Right atrium auricular region (tissue), 2 donors: ENCODE data around the gene HNRNPD. TPM values are rescaled to one million over a fixed set of nuclear protein-coding genes. Genes with fewer than 3 reads are reported as not detected.
"Not testable (repeated sequence)": the region's sequence is repeated elsewhere in the genome, so short reads cannot be mapped to it uniquely, and the experiment has no call there.

ENCODE experiments used
- DNase-seq: peaks from one replicate; pipeline ENCODE4 v3.0.0-alpha.2; 2019; ENCODE audit warnings: low spot score
- H3K27ac ChIP-seq, 2 donors: fragments of 200-600 bp; sonication (generic); 1 replicate in 1 of 2; 2 replicates in 1 of 2; pipeline ENCODE4 v1.5.1; 2016 to 2019
- H3K27me3 ChIP-seq, 2 donors: fragments of 200-600 bp; sonication (generic); one replicate each; pipeline versions ENCODE4 v1.5.1 to v1.6.0; 2017 to 2019
- H3K36me3 ChIP-seq: fragments of 200-600 bp; sonication (generic); one replicate; pipeline ENCODE4 v1.5.1; 2016
- H3K4me1 ChIP-seq, 2 donors: fragments of 200-600 bp; sonication (generic); one replicate each; pipeline versions ENCODE4 v1.5.1 to v1.6.0; 2017 to 2019
- H3K4me3 ChIP-seq, 2 donors: fragments of 200-600 bp; sonication (generic); 1 replicate in 1 of 2; 2 replicates in 1 of 2; pipeline ENCODE4 v1.5.1; 2017 to 2019; ENCODE audit warnings: mild to moderate bottlenecking in 1 of 2, moderate library complexity in 1 of 2
- H3K9me3 ChIP-seq, 2 donors: fragments of 200-600 bp; sonication (generic); one replicate each; pipeline ENCODE4 v1.5.1; 2019
- total RNA-seq, 2 donors: library from RNA; depleted of rRNA; stranded (reverse); fragments of >200 nt; gene quantifications; one replicate each; pipeline ENCODE4 v1.1.0, GENCODE V29; 2016
- TF ChIP-seq, protein P1 (sequence below), 2 donors: fragments of 200-600 bp; sonication (generic); IDR thresholded peaks; one replicate each; pipeline ENCODE4 v1.5.1; 2019; ENCODE audit warnings: antibody characterized with exemption in 2 of 2

The HNRNPD gene, protein sequence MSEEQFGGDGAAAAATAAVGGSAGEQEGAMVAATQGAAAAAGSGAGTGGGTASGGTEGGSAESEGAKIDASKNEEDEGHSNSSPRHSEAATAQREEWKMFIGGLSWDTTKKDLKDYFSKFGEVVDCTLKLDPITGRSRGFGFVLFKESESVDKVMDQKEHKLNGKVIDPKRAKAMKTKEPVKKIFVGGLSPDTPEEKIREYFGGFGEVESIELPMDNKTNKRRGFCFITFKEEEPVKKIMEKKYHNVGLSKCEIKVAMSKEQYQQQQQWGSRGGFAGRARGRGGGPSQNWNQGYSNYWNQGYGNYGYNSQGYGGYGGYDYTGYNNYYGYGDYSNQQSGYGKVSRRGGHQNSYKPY
- total RNA-seq: 10 to 100 TPM; 45.7 to 48.7 TPM

DNA sequence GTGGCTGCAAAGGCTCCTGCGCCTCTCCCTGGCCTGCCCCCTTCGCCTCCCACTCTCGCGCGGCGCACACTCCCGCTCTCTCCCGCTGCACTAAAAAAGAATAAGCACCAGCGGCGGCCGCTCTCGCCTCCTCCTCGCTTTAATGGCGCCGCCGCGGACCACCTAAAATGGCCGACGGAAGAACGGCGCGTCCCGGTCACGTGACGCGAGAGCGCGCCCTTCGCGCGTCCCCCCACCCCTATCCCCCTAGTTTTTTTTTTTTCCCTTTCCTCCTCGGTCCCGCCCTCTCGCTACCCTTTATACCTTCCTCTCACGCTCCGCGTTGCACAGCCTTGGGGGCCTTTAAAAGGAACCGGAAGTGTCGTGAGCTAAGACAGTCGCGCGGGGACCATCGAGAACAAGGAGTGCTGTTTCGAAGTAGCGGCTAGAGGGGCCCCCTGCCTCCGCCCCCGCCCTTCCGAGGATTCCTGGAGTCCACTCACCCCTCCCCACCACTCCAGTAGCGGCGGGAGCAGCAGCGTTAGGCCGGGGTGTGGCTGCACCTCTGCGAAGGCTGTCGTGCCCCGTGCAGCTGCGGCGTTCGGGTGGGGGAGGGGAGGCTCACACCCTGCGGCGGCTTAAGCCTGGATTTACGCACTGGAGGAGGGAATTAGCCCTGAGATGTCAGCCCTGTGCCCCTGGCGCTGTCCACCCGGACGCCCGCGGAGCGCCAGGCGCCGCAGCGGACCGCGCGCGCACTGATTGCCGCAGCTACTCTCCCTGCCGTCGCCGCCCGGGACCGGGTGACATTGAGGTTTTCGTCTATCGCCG is at the start of gene HNRNPD:
TSS of gene HNRNPD (minus strand) at position 176 of the 810 bp plus-strand sequence. CDS start 313 bp downstream, outside the sequence.
- Histone ChIP-seq H3K4me1 (peaks cover 0 to 51% of the 10 kb centered on the region in 2 donors), H3K27me3 (no peaks in the 10 kb centered on the region), H3K4me3 (peak within 1 kb of the TSS; percentile 99), H3K36me3 (no peaks in the 10 kb centered on the region), H3K9me3 (no peaks in the 10 kb centered on the region), H3K27ac (peak within 1 kb of the TSS; percentile 100)
- TF ChIP-seq, protein P1, sequence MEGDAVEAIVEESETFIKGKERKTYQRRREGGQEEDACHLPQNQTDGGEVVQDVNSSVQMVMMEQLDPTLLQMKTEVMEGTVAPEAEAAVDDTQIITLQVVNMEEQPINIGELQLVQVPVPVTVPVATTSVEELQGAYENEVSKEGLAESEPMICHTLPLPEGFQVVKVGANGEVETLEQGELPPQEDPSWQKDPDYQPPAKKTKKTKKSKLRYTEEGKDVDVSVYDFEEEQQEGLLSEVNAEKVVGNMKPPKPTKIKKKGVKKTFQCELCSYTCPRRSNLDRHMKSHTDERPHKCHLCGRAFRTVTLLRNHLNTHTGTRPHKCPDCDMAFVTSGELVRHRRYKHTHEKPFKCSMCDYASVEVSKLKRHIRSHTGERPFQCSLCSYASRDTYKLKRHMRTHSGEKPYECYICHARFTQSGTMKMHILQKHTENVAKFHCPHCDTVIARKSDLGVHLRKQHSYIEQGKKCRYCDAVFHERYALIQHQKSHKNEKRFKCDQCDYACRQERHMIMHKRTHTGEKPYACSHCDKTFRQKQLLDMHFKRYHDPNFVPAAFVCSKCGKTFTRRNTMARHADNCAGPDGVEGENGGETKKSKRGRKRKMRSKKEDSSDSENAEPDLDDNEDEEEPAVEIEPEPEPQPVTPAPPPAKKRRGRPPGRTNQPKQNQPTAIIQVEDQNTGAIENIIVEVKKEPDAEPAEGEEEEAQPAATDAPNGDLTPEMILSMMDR (IDR thresholded peaks at IDR 0.05): no peak
- DNase-seq: peak; percentile 99

DNA sequence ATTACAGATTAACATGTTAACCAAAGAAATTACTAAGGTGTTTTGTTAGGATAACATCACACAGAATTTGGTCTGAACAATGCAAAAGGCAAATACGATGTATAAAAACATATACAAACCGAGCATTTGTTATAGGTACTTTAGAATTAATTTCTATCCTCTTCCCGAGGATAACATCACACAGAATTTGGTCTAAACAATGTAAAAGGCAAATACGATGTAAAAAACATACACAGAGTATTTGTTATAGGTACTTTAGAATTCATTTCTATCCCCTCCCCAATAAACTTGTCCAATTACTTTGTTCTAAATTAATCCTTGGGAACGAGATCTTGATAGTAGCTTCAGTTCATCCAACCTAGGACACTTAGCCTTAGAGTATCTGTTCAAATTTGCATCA is 48.8 kb upstream of the HNRNPD start:
- peaks cover 51% of the 10 kb centered on the region for H3K36me3 ChIP-seq
- TF ChIP-seq, protein P1 (IDR thresholded peaks at IDR 0.05): no peak

DNA sequence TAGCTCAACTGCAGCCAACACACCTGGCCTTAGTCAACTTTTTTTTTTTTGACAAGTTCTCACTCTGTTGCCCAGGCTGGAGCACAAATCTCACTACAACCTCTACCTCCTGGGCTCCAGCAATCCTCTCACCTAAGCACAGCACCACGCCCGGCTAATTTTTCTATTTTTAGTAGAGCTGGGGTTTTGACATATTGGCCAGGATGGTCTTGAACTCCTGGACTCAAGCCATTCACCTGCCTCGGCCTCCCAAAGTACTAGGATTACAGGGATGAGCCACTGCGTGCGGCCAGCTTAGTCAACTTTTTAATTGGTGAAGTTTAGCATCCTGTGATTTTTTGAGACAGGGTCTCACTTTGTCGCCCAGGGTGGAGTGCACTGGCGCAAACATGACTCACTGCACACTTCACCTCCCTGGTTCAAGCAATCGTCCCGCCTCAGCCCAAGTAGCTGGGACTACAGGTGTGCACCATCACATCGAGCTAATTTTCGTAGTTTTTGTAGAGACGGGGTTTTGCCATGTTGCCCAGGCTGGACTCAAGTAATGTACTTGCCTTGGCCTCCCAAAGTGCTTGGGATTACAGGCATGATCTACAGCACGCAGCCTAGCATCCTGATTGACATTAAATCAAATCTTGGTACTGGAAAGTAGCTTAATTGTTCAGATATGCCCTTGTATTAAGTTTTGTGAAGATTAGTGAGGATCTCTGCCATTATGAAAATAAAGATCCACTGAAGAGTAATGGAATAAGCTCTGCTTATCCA is 48.2 kb upstream of the HNRNPD start:
- H3K4me1 ChIP-seq: peaks cover 0 to 9% of the 10 kb centered on the region in 2 donors
- H3K27ac ChIP-seq: no peak overlapping the region
- TF ChIP-seq, protein P1 (IDR thresholded peaks at IDR 0.05): no peak
- DNase-seq: no peak
- H3K27me3 ChIP-seq: no peaks in the 10 kb centered on the region
- no peak overlapping the region for H3K4me3 ChIP-seq
- no peaks in the 10 kb centered on the region for H3K9me3 ChIP-seq
- peaks cover 45% of the 10 kb centered on the region for H3K36me3 ChIP-seq

More for the DNA sequence above, 48.8 kb upstream of the HNRNPD start:
- H3K9me3 ChIP-seq: no peaks in the 10 kb centered on the region
- peaks cover 0 to 16% of the 10 kb centered on the region in 2 donors for H3K4me1 ChIP-seq
- no peak overlapping the region for H3K4me3 ChIP-seq
- DNase-seq: no peak
- H3K27ac ChIP-seq: no peak overlapping the region
- no peaks in the 10 kb centered on the region for H3K27me3 ChIP-seq

DNA sequence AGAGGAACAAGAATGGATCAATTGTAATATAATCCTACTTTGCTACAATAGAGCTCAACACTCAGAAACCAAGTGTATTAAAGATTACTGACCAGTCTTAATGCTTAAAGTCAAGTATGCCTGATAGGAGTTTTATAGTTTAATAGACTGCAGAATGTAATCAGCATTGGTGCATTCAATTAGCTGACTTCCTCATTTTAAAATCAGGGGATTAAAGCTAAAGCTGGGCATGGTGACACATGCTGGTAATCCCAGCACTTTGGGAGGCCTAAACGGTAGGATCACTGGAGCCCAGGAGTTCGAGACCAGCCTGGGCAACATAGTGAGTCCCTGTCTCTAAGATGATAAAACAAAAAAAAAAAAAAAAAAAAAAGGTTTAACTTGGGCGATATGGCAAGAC is 45.7 kb upstream of the HNRNPD start:
- no peak for DNase-seq
- TF ChIP-seq, protein P1 (IDR thresholded peaks at IDR 0.05): no peak
- H3K36me3 ChIP-seq: peaks cover 19% of the 10 kb centered on the region
- no peak overlapping the region for H3K27ac ChIP-seq
- H3K27me3 ChIP-seq: no peaks in the 10 kb centered on the region
- H3K9me3 ChIP-seq: no peaks in the 10 kb centered on the region
- H3K4me3 ChIP-seq: no peak overlapping the region
- H3K4me1 ChIP-seq: no peaks in the 10 kb centered on the region

DNA sequence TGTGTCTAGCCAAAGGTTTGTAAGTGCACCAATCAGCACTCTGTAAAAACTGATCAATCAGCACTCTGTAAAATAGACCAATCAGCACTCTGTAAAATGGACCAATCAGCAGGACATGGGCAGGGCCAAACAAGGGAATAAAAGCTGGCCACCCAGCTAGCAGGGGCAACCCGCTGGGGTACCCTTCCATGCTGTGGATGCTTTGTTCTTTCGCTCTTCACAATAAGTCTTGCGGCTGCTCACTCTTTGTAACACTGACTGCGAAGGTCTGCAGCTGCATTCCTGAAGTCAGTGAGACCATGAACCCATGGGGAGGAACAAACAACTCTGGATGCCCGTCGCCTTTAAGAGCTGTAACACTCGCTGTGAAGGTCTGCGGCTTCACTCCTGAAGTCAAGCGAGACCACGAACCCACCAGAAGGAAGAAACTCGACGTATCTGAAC is 42.2 kb upstream of the HNRNPD start:
- TF ChIP-seq, protein P1 (IDR thresholded peaks at IDR 0.05): no peak
- Histone ChIP-seq H3K4me3 (no peak overlapping the region), H3K27me3 (no peaks in the 10 kb centered on the region)

DNA sequence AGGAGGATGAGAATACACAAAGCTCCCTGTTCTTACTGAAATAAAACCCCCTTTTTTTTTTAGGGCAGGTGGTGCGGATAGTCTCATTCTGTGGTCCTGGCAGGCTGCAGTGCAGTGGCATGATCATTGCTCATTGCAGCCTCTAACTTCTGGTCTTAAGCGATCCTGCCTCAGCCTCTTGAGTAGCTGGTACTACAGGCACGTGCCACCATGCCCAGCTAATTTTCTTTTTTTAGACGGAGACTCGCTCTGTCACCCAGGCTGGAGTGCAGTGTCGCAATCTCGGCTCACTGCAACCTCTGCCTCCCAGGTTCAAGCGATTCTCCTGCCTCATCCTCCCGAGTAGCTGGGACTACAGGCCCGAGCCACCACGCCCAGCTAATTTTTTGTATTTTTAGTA is 41.3 kb upstream of the HNRNPD start:
- DNase-seq: not testable (repeated sequence)

More for the DNA sequence above, 42.2 kb upstream of the HNRNPD start:
- Histone ChIP-seq H3K36me3 (no peaks in the 10 kb centered on the region), H3K4me1 (no peaks in the 10 kb centered on the region), H3K27ac (no peak overlapping the region), H3K9me3 (peaks cover 0 to 5% of the 10 kb centered on the region in 2 donors)
- no peak for DNase-seq

More for the DNA sequence above, 41.3 kb upstream of the HNRNPD start:
- H3K27ac ChIP-seq, H3K9me3 ChIP-seq, H3K4me1 ChIP-seq, H3K4me3 ChIP-seq, H3K27me3 ChIP-seq, H3K36me3 ChIP-seq: not testable (repeated sequence)
